ENCODE data around the gene MVD. TPM values are rescaled to one million over a fixed set of nuclear protein-coding genes. Genes with fewer than 3 reads are reported as not detected.

MVD gene
- total and polyA plus RNA-seq, 10 of the 15 experiments (the other 5 are each of a cell fraction or from before 2014, with no cell fraction given): 5.0 to 147 (median 65.0) TPM

- Histone ChIP-seq H3K27me3 (replicated peaks in 1 of 2; ENCODE audit: control insufficient read depth in 2 of 2, insufficient read depth in 2 of 2, low read length in 1 of 2) (peaks cover 13 to 18% of the 10 kb centered on the region in 2 experiments), H3K4me3 (no peak overlapping the region), H3K36me3 (ENCODE audit: control insufficient read depth in 2 of 2, insufficient read depth in 2 of 2, low read length in 1 of 2) (peaks cover 0 to 5% of the 10 kb centered on the region in 2 experiments; a peak in 2 of 4 replicates), H2AFZ (ENCODE audit: control insufficient read depth, low read depth, low read length) (no peak overlapping the region), H3K9me3 (replicated peaks; ENCODE audit: control insufficient read depth, insufficient read depth, low read length) (no peaks in the 10 kb centered on the region; the same call in 2 of the 3 replicates), H3K4me2 (ENCODE audit: control insufficient read depth, insufficient read depth) (no peak overlapping the region), H3K4me1 (ENCODE audit: control insufficient read depth, insufficient read depth, low read length) (peaks cover 31% of the 10 kb centered on the region), H4K20me1 (ENCODE audit: control insufficient read depth, insufficient read depth) (no peaks in the 10 kb centered on the region; the same call in 1 of the 2 replicates), H3K79me2 (ENCODE audit: control insufficient read depth, insufficient read depth, low read length) (no peaks in the 10 kb centered on the region), H3K27ac (ENCODE audit: control insufficient read depth, insufficient read depth) (no peak overlapping the region), H3K9ac (ENCODE audit: control insufficient read depth, insufficient read depth, low read length) (no peak overlapping the region)
- in situ Hi-C loops (cut with MboI) (no loop called here), intact Hi-C loops (cut with micrococcal nuclease; ENCODE audit: unreplicated experiment) (no loop called here)
- DNase-seq (ENCODE audit: low read depth, low spot score): no peak
- 67% methylated on average over 20 of the region's 23 CpGs for WGBS (ENCODE audit: insufficient coverage, insufficient replicate concordance, low lambda C conversion rate, missing lambda C conversion rate)
- BruUV-seq (replicated peaks): no TSS peak
- TF ChIP-seq ATF2 (IDR thresholded peaks at IDR 0.05; ENCODE audit: low read length) (no peak), MYB (IDR thresholded peaks at IDR 0.05; ENCODE audit: borderline replicate concordance, low read depth, low read length) (no peak), ZNF207 (IDR thresholded peaks at IDR 0.05; ENCODE audit: borderline replicate concordance) (no peak), DPF2 (IDR thresholded peaks at IDR 0.05) (no peak), NR2C1 (IDR thresholded peaks at IDR 0.05) (no peak), RELB (IDR thresholded peaks at IDR 0.05; ENCODE audit: low read depth) (no peak), SP1 (IDR thresholded peaks at IDR 0.05; ENCODE audit: low read depth, low read length) (no peak), SREBF1 (IDR thresholded peaks at IDR 0.05; ENCODE audit: low read length) (no peak), ZNF217 (IDR thresholded peaks at IDR 0.05) (no peak), SREBF2 (IDR thresholded peaks at IDR 0.05; ENCODE audit: low read length) (no peak), MEF2A (IDR thresholded peaks at IDR 0.05; ENCODE audit: insufficient read depth, low read depth, low read length) (no peak), CTCF (IDR thresholded peaks at IDR 0.05 in 2 of 3, conservative IDR thresholded peaks at IDR 0.05 in 1 of 3; ENCODE audit: control insufficient read depth in 2 of 3, extremely low read depth in 1 of 3, insufficient read depth in 1 of 3, low read depth in 3 of 3, low read length in 3 of 3) (no peak), ELK1 (IDR thresholded peaks at IDR 0.05; ENCODE audit: low read depth, low read length) (no peak), YY1 (IDR thresholded peaks at IDR 0.05; ENCODE audit: low read depth, low read length) (no peak), CHD4 (IDR thresholded peaks at IDR 0.05) (no peak), CHD2 (IDR thresholded peaks at IDR 0.05; ENCODE audit: borderline replicate concordance, low read depth, low read length) (no peak), SMC3 (IDR thresholded peaks at IDR 0.05; ENCODE audit: borderline replicate concordance, low read length) (no peak)
- POLR2A ChIA-PET: interaction anchor here (1.0 to 1.3 kb wide), 4 partner anchors 13 to 144 kb away, joined by 3 to 4 read pairs (median 4); no protein-coding TSS in a partner anchor
- ATAC-seq: no peak
- RAD21 ChIA-PET (ENCODE audit: unreplicated experiment): interaction anchor here (0.8 to 1.5 kb wide), 5 partner anchors 13 to 67 kb away, joined by 3 to 6 read pairs (median 4); no protein-coding TSS in a partner anchor
- FAIRE-seq: no peak
- CTCF ChIA-PET: interaction anchor here (0.9 kb wide), 2 partner anchors 28 to 45 kb away, joined by 3 to 4 read pairs; no protein-coding TSS in a partner anchor
- SMC1A ChIA-PET (ENCODE audit: uncharacterized antibody, unreplicated experiment): interaction anchor here (0.8 to 1.1 kb wide), 3 partner anchors 24 to 45 kb away, joined by 3 to 4 read pairs (median 3); no protein-coding TSS in a partner anchor
Observed at GRCh38 chr16:88636488-88637265, 26.2 kb downstream of the MVD start.

Data from GM12878 (cell line).